ENCODE measurements around the gene SUMF2. TPM values are rescaled to one million over a fixed set of nuclear protein-coding genes. Genes with fewer than 3 reads are reported as not detected.

Gene SUMF2
- total and polyA plus RNA-seq, 2 donors from 2014 or later = 175 to 202 TPM

- H3K27ac ChIP-seq (ENCODE audit: low read depth in 2 of 2, low read length in 2 of 2) = no peak overlapping the region
- intact Hi-C loops (cut with DNase I) = no loop called here
- no peaks in the 10 kb centered on the region for H3K4me1 ChIP-seq (ENCODE audit: control insufficient read depth in 2 of 3, insufficient read depth in 2 of 3, low read depth in 1 of 3, low read length in 3 of 3)
- H3K36me3 ChIP-seq (ENCODE audit: control insufficient read depth in 2 of 3, insufficient read depth in 3 of 3, low read length in 3 of 3) = no peaks in the 10 kb centered on the region
- H3K4me3 ChIP-seq (ENCODE audit: low read length in 3 of 3) = no peak overlapping the region
- H3K27me3 ChIP-seq (ENCODE audit: control insufficient read depth, insufficient read depth, low read length) = no peaks in the 10 kb centered on the region
- H3K9ac ChIP-seq (ENCODE audit: low read length in 3 of 3) = no peak overlapping the region
- FAIRE-seq (no peak), DNase-seq (no peak)
- no peak for TF ChIP-seq CTCF (IDR thresholded peaks at IDR 0.05; ENCODE audit: borderline replicate concordance, extremely low read depth, insufficient read depth)
- no peaks in the 10 kb centered on the region for H3K9me3 ChIP-seq (ENCODE audit: control insufficient read depth in 2 of 3, insufficient read depth in 1 of 3, low read length in 3 of 3)
Observed at GRCh38 chr7:56121440-56121839, 57.4 kb downstream of the SUMF2 start.

GRCh38 chr7:56124981-56125380 is 60.9 kb downstream of the SUMF2 start:
- no peak for TF ChIP-seq CTCF (IDR thresholded peaks at IDR 0.05; ENCODE audit: borderline replicate concordance, extremely low read depth, insufficient read depth)
- no peaks in the 10 kb centered on the region for H3K4me1 ChIP-seq (ENCODE audit: control insufficient read depth in 2 of 3, insufficient read depth in 2 of 3, low read depth in 1 of 3, low read length in 3 of 3)
- H3K27ac ChIP-seq (ENCODE audit: low read depth in 2 of 2, low read length in 2 of 2) = no peak overlapping the region
- H3K9ac ChIP-seq (ENCODE audit: low read length in 3 of 3) = no peak overlapping the region
- H3K4me3 ChIP-seq (ENCODE audit: low read length in 3 of 3) = no peak overlapping the region
- no peaks in the 10 kb centered on the region for H3K36me3 ChIP-seq (ENCODE audit: control insufficient read depth in 2 of 3, insufficient read depth in 3 of 3, low read length in 3 of 3)
- DNase-seq (peak in 3 of 5 donors; percentile 18 to 31 (median 27)), FAIRE-seq (no peak)
- no peaks in the 10 kb centered on the region for H3K9me3 ChIP-seq (ENCODE audit: control insufficient read depth in 2 of 3, insufficient read depth in 1 of 3, low read length in 3 of 3)
- intact Hi-C loops (cut with DNase I) = no loop called here
- H3K27me3 ChIP-seq (ENCODE audit: control insufficient read depth, insufficient read depth, low read length) = no peaks in the 10 kb centered on the region

GRCh38 chr7:56125831-56126230 is 61.7 kb downstream of the SUMF2 start:
- no peak for TF ChIP-seq CTCF (IDR thresholded peaks at IDR 0.05; ENCODE audit: borderline replicate concordance, extremely low read depth, insufficient read depth)
- intact Hi-C loops (cut with DNase I) = no loop called here
- no peak overlapping the region for H3K27ac ChIP-seq (ENCODE audit: low read depth in 2 of 2, low read length in 2 of 2)
- no peak for DNase-seq
- no peak for FAIRE-seq
- H3K9me3 ChIP-seq (ENCODE audit: control insufficient read depth in 2 of 3, insufficient read depth in 1 of 3, low read length in 3 of 3) = no peaks in the 10 kb centered on the region
- H3K4me3 ChIP-seq (ENCODE audit: low read length in 3 of 3) = no peak overlapping the region
- no peaks in the 10 kb centered on the region for H3K36me3 ChIP-seq (ENCODE audit: control insufficient read depth in 2 of 3, insufficient read depth in 3 of 3, low read length in 3 of 3)
- H3K4me1 ChIP-seq (ENCODE audit: control insufficient read depth in 2 of 3, insufficient read depth in 2 of 3, low read depth in 1 of 3, low read length in 3 of 3) = peaks cover 0 to under 1% (median 0%) of the 10 kb centered on the region in 3 donors
- H3K27me3 ChIP-seq (ENCODE audit: control insufficient read depth, insufficient read depth, low read length) = no peaks in the 10 kb centered on the region
- H3K9ac ChIP-seq (ENCODE audit: low read length in 3 of 3) = no peak overlapping the region

Data from kidney (tissue), 14 donors.